K562 (cell line): ENCODE data around the gene AP4S1. TPM values are rescaled to one million over a fixed set of nuclear protein-coding genes. Genes with fewer than 3 reads are reported as not detected.
A peak's percentile ranks its signal among the peaks of the same experiment; 100 is the strongest.

ENCODE experiments used
- CHD1 ChIP-seq: fragments of 200-600 bp; sonication (generic); IDR thresholded peaks from one replicate; pipeline ENCODE4 v1.6.1; 2012; ENCODE audit warnings: mild to moderate bottlenecking, moderate library complexity, low read length, inconsistent platforms
- CREBBP ChIP-seq: IDR thresholded peaks from one replicate; pipeline ENCODE4 v1.6.1; 2012; ENCODE audit warnings: low read depth, mild to moderate bottlenecking, control low read depth, inconsistent platforms, low read length
- CTBP1 ChIP-seq: fragments of 450-650 bp; IDR thresholded peaks from 2 replicates; pipeline ENCODE4 v1.6.1; 2016; ENCODE audit warnings: borderline replicate concordance
- ESRRB ChIP-seq: fragments of 250-450 bp; sonication (Bioruptor Pico); IDR thresholded peaks from 2 replicates; pipeline ENCODE4 v1.5.0; 2020; ENCODE audit warnings: mild to moderate bottlenecking, moderate library complexity, borderline replicate concordance
- FOXJ3 ChIP-seq: sonication (generic); formaldehyde crosslinking; IDR thresholded peaks from 2 replicates; pipeline ENCODE4 v1.4.0; 2020; ENCODE audit warnings: mild to moderate bottlenecking, missing genetic modification reagents
- FUS ChIP-seq: fragments of 200-400 bp; formaldehyde crosslinking; optimal IDR thresholded peaks from 2 replicates; pipeline ENCODE3; 2017; ENCODE audit warnings: low read depth, low read length
- HDAC1 ChIP-seq, 2 experiments: fragments of 450-650 bp; IDR thresholded peaks; 2 replicates each; pipeline ENCODE4 v1.6.1; 2016 to 2017; ENCODE audit warnings: inconsistent platforms in 1 of 2, mild to moderate bottlenecking in 1 of 2, moderate library complexity in 1 of 2
- KDM5B ChIP-seq: fragments of 200-600 bp; sonication (generic); IDR thresholded peaks from 2 replicates; pipeline ENCODE4 v1.6.1; 2012; ENCODE audit warnings: low read depth, mild to moderate bottlenecking, moderate library complexity, low read length, control low read depth, inconsistent platforms; ENCODE audit not compliant: insufficient replicate concordance
- MAX ChIP-seq: sonication (generic); formaldehyde crosslinking; IDR thresholded peaks from 2 replicates; pipeline ENCODE4 v1.9.0; 2022; ENCODE audit warnings: mild to moderate bottlenecking, missing genetic modification reagents
- MCM2 ChIP-seq: fragments of 450-650 bp; IDR thresholded peaks from 2 replicates; pipeline ENCODE4 v1.6.1; 2017; ENCODE audit warnings: low read depth, mild to moderate bottlenecking
- MNT ChIP-seq, 2 experiments: fragments of 450-650 bp; conservative IDR thresholded peaks; 2 replicates each; pipeline ENCODE4 v1.6.1; 2017; ENCODE audit warnings: mild to moderate bottlenecking in 2 of 2, moderate library complexity in 2 of 2
- PHF21A ChIP-seq: fragments of 450-650 bp; IDR thresholded peaks from 2 replicates; pipeline ENCODE4 v1.6.1; 2017; ENCODE audit warnings: low read depth, borderline replicate concordance
- POLR2A ChIP-seq: fragments of 450-650 bp; conservative IDR thresholded peaks from 2 replicates; pipeline ENCODE4 v1.6.1; 2016
- TAF1 ChIP-seq: IDR thresholded peaks from 2 replicates; pipeline ENCODE4 v1.6.1; 2011; ENCODE audit warnings: mild to moderate bottlenecking, low read length, moderate library complexity; ENCODE audit not compliant: insufficient read depth, control insufficient read depth, severe bottlenecking; ENCODE audit errors: extremely low read depth
- ZBTB17 ChIP-seq: fragments of 450-650 bp; formaldehyde crosslinking; IDR thresholded peaks from 2 replicates; pipeline ENCODE4 v1.4.0; 2020; ENCODE audit warnings: mild to moderate bottlenecking
- ZBTB2 ChIP-seq: fragments of 450-650 bp; IDR thresholded peaks from 2 replicates; pipeline ENCODE4 v1.6.1; 2016; ENCODE audit warnings: antibody characterized with exemption
- ZMIZ1 ChIP-seq, 2 experiments: fragments of 150-350 bp in 1 of 2; IDR thresholded peaks; 2 replicates each; pipeline ENCODE4 v1.6.1; 2012 to 2016; ENCODE audit warnings: low read depth in 2 of 2, low read length in 2 of 2, mild to moderate bottlenecking in 1 of 2, moderate library complexity in 1 of 2
- ZNF398 ChIP-seq: fragments of 250-450 bp; sonication (Bioruptor Pico); IDR thresholded peaks from 2 replicates; pipeline ENCODE4 v1.8.0; 2021; ENCODE audit warnings: moderate library complexity, mild to moderate bottlenecking, inconsistent platforms
- ZNF644 ChIP-seq: fragments of 200-800 bp; sonication (Bioruptor generic); IDR thresholded peaks from 2 replicates; pipeline ENCODE4 v1.6.1; 2016; ENCODE audit warnings: low read depth, missing genetic modification characterization, missing compliant biosample characterization
- polyA plus RNA-seq, 8 experiments: library from polyadenylated mRNA; depleted of rRNA in 4 of 8; stranded (reverse) in 5 of 8; unstranded in 3 of 8; fragments of >200 nt; fragmentation: Nextera tagmentation in 2 of 8; fragmentation: Illumina TruSeq in 1 of 8; extraction: Ambion mirVana in 2 of 8; extraction: Trizol in 1 of 8; gene quantifications; 2 replicates each; pipeline versions ENCODE4 v1.2.1 to v1.2.3, GENCODE V29; 2011 to 2014; ENCODE audit warnings: inconsistent platforms in 1 of 8, missing spikeins in 1 of 8
- total RNA-seq, 7 experiments: library from RNA; depleted of rRNA in 6 of 7; stranded (reverse); fragments of >200 nt in 6 of 7; fragmentation: Illumina TruSeq in 2 of 7; extraction: Trizol in 2 of 7; gene quantifications; 2 replicates each; pipeline versions ENCODE4 v1.2.1 to v1.2.3, GENCODE V29; 2011 to 2021; ENCODE audit warnings: low replicate concordance in 1 of 7

The AP4S1 gene
- total and polyA plus RNA-seq, 9 of the 15 experiments (the other 6 are each of a cell fraction or from before 2014, with no cell fraction given): 3.7 to 7.8 (median 5.9) TPM

- TF ChIP-seq ZMIZ1 (IDR thresholded peaks at IDR 0.05; ENCODE audit: low read depth in 2 of 2, low read length in 2 of 2): peak in 1 of 2 experiments; percentile 29; a peak in 1 of 4 replicates
- no peak for TF ChIP-seq ESRRB (CRISPR knock-in tag)
- peak in 1 of 2 experiments; percentile 63; a peak in 1 of 4 replicates for TF ChIP-seq HDAC1 (IDR thresholded peaks at IDR 0.05)
- 0 out of 2 replicates have a peak, but pooled peaks have one; percentile 37 for TF ChIP-seq ZBTB17 (CRISPR knock-in tag)
- no peak for TF ChIP-seq FUS
- no peak for TF ChIP-seq MAX (CRISPR knock-in tag)
- TF ChIP-seq MNT (conservative IDR thresholded peaks at IDR 0.05): peak; percentile 32 to 53; a peak in 3 of 4 replicates
- no peak for TF ChIP-seq CTBP1
- TF ChIP-seq ZNF644 (tag): no peak
- TF ChIP-seq CHD1: peak; percentile 66
- TF ChIP-seq ZBTB2: no peak
- peak; percentile 65; the same call in 1 of the 2 replicates for TF ChIP-seq POLR2A
- TF ChIP-seq ZNF398 (CRISPR knock-in tag): no peak
- peak; percentile 83 for TF ChIP-seq TAF1
- TF ChIP-seq PHF21A: no peak
- TF ChIP-seq FOXJ3 (CRISPR knock-in tag): no peak
- no peak for TF ChIP-seq MCM2
- peak; percentile 34 for TF ChIP-seq KDM5B
- no peak for TF ChIP-seq CREBBP
These were observed at the start of gene AP4S1 (continued) for GRCh38 chr14:31025367-31026076.
